Body of pancreas (tissue), 4 donors: ENCODE measurements around the gene BAZ2B.

Experiments
- CTCF ChIP-seq, 7 experiments: fragments of 450-650 bp in 4 of 7; fragments of 200-600 bp in 3 of 7; sonication (generic) in 3 of 7; IDR thresholded peaks; one replicate each; pipeline ENCODE4 v1.5.1; 2016 to 2019; ENCODE audit warnings: antibody characterized with exemption in 7 of 7
- POLR2A ChIP-seq, 3 donors: fragments of 450-650 bp; IDR thresholded peaks; one replicate each; pipeline ENCODE4 v1.6.1; 2016; ENCODE audit warnings: antibody characterized with exemption in 3 of 3, mild to moderate bottlenecking in 2 of 3

- TF ChIP-seq CTCF (IDR thresholded peaks at IDR 0.05) (no peak), POLR2A (IDR thresholded peaks at IDR 0.05) (no peak)
Measured at GRCh38 chr2:159457589-159457988, 158.8 kb downstream of the BAZ2B start.
